GM21423 (cell line): ENCODE data around the gene AGRP.
"Not testable (repeated sequence)": the region's sequence is repeated elsewhere in the genome, so short reads cannot be mapped to it uniquely, and the experiment has no call there.

Experiments
- ATAC-seq: cut with Tn5 transposase; IDR thresholded peaks from one replicate; pipeline ENCODE4 v1.9.1; 2021; ENCODE audit warnings: mild to moderate bottlenecking, moderate library complexity; ENCODE audit not compliant: unreplicated experiment

AGRP gene

DNA sequence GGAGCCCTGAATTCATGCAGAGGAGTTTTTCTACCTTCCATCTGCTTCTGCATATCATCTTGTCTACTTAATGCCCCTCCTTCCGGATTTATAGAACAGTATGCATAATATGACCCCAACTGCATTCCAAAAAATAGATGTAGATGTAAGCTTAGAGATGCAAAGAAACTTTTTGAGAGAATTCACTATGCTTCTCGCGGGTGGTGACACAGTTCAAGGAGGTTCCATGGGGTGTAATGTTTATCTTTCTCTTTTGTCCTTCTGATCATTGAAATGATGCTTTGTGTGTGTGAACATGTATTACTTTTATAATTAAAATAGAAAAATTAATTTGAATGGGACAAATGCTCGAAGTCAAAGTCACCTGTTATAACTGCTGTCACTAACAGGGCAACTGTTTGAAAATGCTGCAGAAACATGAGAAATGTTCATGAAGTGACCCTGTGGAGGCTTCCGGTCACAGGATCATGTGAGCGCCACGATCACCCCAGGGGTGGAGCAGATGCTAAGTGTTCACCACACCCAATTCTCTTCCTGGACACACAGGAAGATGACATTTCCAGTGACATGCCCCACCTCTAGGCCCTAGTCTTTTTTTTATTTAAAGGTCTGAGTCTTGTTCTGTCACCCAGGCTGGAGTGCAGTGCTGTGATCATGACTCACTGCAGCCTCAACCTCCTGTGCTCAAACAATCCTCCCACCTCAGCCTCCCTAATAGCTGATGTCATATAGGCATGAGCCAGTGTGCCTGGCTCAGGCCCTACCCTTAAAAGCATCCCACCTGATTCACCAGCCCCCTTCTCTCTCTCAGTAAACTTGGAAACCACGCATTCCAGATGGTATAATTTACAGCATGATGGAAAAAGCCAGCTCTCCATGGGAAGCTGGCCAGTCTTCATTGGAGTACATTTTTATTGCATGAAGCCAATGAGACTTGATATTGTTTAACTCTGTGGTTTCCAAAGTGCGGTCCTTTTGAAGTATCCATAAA lies 21.0 kb upstream of the AGRP start:
- ATAC-seq: no peak

DNA sequence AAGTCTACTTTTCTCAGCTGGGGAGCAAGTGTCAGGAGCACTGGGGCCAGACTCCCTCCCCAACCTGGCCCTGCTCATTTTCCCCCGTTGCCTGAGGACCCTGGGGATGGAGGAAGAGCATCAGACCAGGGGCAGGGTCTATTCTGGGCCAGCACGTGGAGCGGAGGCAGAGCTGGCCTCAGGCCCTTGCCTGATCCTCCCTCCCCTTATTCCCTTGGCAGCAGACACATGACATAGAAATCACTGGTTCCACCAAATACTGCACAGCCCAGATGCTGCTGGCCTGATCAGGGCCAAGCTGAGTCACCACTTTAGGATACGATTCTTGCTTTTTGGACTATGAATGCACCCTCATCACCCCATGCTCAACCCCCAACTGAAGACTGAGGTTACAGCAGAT lies 15.8 kb upstream of the AGRP start:
- ATAC-seq: no peak

DNA sequence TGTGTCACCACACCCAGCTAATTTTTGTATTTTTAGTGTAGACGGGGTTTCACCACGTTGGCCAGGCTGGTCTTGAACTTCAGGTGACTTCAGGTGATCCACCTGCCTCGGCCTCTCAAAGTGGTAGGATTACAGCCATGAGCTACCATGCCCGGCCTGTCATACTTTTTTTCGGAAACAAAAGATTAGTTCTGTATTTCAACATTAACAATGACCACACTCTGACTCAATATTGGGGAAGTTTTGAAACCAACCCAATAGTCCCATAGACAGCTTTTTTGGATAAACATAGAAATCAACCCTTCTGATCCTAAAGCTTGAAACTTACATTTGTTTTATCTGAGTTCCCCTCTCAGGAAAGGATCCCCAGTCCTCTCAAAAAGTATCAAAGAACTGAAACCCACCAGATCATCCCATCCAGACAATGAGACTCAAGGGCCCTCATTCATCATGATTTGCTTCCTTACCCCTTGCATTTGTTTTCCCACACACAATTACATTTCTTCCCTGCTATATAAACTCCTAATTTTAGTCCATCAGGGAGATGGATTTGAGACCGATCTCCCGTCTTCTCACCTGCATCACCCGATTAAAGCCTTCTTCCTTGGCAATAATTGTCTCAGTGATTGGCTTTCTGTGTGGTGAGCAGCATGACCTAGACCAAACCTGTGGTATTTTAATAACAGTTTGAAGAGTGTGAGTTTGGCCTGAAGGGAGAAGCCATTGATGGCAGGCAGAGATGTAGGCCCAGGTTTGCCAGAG lies 7.2 kb upstream of the AGRP start:
- no peak for ATAC-seq

DNA sequence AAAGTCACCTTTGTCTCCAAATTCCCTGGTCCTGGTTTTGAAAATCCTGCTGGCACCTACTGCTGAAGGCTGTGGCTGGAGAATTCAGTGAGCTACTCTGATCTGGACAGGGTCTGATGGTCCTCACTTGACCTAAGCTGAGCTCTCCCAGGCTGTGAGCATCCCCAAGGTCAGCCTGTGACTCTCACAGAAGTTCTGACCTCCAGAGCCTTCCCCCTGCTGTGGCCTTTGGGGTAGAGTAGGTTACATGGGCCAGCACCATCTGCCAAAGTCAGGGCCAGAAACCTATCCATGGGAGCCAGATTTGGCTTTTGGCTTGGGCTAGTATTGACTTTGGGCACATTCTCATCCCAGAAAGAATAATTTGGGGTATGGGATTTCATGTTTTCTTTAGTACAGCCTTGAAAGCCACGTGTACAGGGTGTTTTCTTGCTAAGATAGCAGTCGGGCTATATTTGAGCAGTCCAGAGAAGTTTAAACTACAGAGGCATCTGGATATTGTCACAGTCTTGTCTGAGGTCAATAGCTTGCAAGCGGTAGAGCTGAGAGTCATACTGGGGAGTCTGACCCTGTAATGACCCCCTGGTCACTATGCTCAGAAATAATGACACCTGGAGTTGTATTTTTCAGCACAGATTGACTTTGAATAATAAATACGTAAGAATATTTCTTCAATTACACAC lies 6.2 kb upstream of the AGRP start:
- ATAC-seq: peak; percentile 7

DNA sequence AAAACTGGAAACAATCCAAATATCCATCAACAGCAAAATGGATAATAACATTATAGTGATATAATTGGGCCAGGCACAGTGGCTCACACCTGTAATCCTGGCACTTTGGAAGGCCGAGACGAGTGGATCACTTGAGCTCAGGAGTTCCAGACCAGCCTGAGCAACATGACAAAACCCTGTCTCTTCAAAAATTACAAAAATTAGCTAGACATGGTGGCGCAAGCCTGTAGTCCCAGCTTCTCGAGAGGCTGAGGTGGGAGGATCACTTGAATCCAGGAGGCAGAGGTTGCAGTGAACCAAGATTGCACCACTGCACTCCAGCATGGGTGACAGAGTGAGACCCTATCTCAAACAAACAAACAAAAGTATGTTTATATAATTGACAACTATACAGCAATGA lies 4.2 kb upstream of the AGRP start:
- ATAC-seq: not testable (repeated sequence)

DNA sequence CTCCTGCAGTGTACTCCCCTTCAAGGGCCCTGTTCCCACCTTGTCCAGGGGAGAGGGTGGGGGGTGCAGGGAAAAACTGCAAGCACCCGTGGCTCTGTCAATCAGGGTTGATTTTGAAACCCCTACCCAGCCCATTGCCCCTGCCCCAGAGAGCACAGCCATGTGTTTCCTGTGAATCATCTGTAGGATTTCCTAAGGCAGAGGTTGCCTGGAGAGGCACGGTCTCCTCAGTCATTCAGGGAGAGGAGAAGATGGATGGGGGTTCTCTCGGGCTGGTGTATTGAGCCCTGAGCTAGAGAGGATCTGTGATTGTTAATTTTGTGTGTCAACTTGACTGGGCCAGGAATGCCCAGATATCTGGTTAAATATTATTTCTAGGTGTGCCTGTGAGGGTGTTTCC lies 3.5 kb upstream of the AGRP start:
- ATAC-seq: no peak

DNA sequence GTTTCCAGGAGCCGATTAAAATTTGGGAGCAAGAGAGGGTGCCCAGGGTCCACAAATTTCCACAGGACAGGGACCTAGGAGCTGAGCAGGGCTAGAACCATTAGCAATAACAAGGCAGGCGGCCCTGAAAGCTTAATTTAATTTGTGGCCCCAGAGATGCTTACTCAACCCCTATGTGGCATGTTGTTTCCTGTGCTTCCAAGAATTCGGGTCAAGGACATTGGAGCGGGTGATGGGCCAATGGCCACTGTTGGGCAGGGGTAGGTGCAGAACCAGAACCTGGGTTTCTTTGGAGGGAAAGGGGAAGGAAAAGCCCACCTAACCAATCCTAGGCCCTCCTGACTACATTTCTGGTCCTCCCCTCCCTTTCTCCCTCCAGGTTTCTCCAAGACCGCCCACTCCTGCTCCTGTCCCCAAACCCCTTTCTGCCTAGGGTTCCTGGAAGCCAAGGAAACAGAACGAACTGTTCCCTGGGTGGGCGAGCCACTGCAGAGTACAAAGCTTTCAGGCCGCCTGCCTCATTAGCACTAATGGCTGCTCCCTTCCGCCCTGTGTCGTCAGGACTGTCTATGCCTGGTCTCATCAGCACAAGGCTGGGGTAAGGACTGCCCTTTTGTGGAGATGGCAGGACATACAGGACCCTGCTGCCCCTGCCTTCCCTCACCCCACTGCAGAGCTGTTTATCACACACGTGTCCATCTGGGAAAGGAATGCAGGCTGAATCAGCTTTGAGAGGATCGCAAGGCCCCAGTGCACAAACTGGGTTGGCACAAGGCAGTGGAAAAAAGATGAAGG lies 581 bp upstream of the AGRP start:
- ATAC-seq: no peak

DNA sequence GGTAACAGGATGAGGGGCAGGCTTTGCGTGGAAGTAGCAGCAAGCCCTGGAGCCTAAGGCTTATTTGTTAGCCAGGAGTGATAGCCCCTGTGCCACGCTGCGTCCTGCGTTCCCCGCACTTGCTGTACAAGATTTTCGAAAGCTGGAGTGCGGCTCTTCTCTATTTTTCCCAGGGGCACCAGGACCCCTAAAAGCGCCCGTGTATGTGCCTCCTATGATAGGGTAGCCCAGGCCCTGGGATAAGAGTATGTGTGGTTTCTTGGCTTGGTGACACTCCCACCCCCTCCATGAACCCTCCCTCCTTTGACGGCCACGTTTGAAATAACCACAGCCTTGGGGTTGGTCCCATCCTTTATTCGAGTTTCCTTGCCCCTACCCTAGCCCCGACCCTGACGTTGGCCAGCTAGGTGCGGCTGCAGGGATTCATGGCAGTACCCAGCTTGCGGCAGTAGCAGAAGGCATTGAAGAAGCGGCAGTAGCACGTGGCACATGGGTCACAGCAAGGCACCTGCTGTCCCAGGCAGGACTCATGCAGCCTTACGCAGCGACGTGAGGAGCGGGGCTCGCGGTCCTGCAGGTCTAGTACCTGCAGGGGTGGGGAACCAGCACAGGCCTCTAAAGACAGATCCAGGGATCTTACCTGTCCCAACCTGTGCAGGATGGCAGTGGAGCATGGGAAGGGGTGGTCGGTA lies 968 bp downstream of the AGRP start:
- ATAC-seq: no peak

DNA sequence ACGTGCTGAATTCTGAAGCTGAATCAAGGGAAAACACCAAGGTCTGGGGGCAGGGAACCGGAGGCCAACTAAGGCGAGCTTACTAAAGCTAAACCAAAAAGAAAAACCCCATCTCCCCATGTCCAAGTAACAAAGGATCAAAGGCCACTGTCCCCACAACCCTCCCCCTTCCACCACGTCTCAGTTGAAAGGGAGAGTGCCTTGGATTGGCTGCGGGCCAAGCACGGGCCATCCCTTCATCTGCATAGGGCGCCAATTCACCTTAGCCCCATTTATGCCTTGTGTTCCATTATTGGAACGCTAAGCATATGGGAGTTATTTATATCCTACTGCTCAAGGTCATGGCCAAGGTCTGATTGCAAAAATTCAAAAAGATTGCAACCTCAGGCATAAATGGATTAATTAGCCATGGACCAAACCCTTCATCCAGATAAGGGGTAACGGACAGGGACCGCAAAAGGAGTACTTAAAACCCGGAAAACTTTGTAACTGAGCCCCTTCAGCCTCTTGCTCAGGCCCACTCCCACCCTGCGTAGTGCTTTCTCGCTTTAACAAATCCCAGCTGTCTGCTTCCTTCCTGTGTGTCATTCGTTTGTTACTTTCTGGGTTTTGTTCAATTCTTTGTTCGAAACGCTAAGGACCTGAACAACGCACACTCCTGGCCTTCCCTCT lies 1.6 kb downstream of the AGRP start:
- no peak for ATAC-seq

DNA sequence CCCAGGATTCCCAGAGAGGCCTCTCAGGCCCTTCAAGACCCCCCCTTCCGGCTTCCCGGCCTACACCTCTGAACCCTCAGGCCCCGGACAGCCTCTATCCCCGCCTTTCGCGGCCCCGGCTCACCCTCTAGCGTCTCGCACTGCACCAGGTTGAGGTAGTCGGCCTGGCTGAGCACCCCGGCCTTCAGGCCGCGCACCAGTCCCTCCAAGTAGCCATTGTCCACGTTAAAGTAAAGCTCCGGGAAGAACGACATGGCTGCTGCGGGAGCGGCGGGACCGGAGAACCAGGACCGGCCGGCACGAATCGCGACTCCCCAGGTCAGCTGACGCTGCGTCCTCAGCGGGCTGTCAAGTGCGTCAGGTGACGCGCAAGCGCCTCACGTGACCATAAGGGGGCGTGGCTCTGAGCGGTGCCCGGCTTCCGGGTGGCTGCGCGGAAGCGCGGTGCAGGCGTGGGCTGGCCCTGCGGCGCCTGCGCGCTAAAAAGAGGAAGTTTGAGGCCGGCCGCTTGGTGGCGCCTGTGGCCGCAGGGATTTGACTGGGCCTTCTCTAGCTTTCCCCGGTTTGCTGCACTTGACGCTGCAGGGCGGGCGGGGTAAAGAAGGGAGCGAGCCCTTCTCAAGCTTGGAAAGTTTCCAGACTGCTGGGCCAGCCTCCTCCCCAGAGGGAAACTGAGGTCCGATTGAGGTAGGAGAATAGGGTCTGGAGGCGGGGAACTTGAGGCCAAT lies 2.4 kb downstream of the AGRP start, which contains the start of gene ATP6V0D1:
TSS of gene ATP6V0D1 (minus strand) at position 325 of the 728 bp plus-strand sequence. CDS start at position 254, 71 bp downstream.
- peak; percentile 90 for ATAC-seq

DNA sequence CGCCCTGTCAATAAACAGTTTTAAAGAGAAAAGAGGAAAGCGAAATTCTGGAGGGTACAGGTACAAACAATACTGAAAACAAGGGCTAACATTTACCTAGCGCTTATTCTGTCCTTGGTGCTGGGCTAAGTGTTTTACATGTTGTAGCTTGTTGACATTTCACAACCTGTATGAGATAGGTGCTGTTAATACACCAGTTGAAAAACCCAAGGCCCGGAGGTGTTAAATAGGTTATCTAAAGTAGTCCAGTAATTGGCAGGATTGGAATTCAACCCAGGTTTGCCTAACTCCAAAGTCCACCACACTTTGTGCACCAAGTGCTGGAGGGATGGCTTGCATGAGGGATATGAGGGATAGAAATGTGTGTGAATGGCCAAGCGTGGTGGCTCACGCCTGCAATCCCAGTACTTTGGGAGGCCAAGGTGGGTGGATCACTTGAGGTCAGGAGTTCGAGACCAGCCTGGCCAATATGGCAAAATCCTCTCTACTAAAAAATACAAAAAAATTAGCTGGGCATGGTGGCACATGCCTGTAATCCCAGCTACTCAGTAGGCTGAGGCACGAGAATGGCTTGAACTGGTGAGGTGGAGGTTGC lies 5.3 kb downstream of the AGRP start:
- no peak for ATAC-seq

DNA sequence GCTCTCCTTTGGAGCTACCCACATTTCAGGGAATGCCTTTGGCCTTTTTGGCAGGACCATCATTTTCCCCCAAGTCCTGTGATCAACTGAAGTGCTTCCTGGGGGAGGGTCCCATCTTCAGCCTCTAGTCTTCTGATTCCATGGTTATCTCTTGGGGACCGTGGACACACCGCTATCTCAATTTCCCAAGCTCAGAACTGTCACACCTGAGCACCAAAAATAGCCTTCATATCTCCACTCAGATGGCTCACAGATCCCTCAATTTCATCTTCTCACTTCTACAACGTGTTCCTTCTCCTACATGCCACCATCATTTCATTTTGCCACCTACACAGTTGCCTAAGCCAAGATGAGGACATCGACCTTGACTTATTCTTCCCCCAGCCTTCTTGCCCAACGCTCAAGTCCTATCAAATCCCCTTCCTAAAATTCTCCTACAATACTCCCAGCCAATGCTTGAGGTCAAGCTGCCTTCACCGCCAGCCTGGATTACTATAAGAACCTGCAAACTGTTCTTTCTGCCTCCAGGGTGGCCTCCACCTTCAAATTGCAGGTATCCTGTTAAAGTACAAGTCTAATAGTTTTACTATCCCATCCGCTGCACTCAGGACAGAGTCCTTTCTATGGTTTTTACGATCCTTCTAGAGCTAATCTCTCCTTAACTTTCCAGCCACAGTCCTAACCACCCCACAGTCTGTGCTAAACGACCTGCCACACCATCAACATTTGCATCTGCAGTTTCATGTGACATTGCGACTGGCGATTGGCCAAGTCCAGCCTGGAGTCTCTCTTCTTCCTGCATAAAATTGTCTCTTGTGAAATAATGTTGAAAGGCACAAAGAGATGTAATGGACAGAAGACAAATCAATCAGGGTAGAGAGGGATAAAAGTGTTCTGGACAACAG lies 8.5 kb downstream of the AGRP start:
- ATAC-seq: no peak

DNA sequence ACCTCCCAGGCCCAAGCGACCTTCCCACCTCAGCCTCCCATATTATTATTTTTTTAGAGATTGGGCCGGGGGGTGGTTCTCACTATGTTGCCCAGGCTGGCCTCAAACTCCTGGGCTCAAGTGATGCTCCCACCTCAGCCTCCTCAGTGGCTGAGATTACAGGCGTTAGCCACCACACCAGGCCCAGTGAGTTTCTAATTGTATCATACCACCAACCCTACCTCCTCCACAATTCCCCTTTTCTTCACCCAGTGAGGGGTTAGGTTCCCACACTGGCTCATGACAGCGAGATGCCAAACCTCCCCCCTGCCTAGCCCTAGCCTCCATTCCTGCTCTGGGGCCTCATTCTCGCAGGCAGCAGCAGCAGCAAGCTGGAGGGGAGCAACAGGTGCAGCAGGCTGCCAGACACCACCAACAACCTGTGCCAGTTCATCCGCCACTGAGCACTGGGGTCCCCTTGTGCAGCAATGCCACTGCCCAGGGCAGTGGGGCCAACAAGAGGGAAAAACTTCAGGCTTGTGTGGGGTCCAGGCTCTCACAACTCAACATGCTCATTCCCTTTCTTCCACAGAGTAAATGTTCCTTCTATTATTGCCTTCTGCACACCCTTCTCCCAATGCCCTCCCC lies 11.5 kb downstream of the AGRP start:
- ATAC-seq: no peak

DNA sequence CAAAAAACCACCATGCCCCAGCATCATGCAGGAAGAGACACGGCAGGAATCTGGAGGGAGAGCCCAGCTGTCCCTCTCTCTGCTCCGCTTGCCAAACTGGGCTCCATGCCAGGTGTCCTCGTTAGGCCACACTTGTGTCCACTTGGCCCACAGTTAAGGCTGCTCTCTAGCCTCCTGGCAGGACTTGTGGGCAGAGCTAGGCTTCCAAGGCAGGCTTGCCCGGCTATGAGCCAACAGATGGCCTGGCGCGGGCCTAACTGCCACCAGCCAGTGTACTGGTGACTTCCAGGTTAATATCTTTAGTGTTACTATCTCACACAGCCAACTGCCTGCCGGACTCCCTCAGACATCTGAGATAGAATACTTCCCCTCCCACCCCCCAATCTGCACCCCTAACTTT lies 13.0 kb downstream of the AGRP start:
- no peak for ATAC-seq

DNA sequence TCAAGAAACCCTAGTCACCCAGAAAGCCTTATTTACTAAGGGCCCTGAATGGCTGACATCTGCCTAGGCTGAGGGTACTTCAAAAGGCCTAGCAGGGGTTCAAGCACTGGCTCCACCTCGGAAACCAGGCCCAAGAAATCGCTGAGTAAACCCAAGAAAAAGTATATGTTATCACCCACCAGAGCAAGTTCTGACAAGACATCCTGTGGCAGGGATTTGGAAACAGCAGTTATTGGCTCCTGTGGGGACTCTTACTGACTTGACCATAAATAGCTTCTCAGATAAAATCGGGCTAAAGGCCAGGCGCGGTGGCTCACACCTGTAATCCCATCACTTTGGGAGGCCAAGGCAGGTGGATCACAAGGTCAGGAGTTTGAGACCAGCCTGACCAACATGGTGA lies 14.6 kb downstream of the AGRP start:
- ATAC-seq: no peak

DNA sequence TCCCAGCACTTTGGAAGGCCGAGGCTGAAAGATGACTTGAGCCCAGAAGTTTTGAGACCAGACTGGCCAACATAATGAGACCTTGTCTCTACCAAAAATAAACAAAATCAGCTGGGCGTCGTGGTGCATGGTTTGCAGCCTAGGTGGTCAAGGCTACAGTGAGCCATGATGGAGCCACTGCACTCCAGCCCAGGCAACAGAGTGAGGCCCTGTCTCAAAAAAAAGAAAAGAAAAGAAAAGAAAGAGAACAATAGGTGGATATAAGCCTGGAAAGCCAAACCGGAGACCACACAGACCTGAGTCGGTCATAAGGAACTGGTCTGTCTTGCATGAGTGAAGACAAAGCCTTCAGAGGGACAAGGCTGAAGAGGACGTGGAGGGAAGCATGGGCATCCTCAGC lies 16.8 kb downstream of the AGRP start:
- ATAC-seq: no peak

DNA sequence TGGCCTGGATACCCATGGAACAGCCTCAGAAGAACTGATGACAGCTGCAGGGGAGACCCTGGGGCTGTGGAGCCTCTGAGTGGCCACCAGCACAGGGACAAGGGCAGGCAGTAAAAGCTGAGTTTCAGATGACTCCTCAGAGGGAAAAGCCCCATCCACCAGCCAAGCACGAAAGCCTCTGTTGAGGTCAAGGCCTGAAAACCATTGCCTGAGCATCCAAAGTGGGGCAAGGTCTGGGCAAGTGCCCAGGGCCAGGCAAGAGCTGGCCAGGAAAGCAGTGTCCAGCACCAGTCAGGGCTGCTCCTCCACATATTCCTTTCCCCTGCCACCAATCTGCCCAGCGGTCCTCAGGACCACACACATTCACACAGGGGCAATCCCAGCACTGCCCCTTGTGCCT lies 18.8 kb downstream of the AGRP start:
- no peak for ATAC-seq
